ENCODE data around the gene METTL9. TPM values are rescaled to one million over a fixed set of nuclear protein-coding genes. Genes with fewer than 3 reads are reported as not detected.
"Not testable (repeated sequence)": the region's sequence is repeated elsewhere in the genome, so short reads cannot be mapped to it uniquely, and the experiment has no call there.

Gene METTL9
- total RNA-seq, 1 donor from 2014 or later: 77.1 TPM

- H3K4me1 Mint-ChIP-seq (ENCODE audit: low read depth); H3K4me3 Mint-ChIP-seq (ENCODE audit: unreplicated experiment); H3K36me3 Mint-ChIP-seq (ENCODE audit: low read depth); H3K9me3 Mint-ChIP-seq (ENCODE audit: low read depth); H3K27ac Mint-ChIP-seq (ENCODE audit: unreplicated experiment): not testable (repeated sequence)
- DNase-seq (ENCODE audit: low spot score): peak; percentile 87
- peaks cover 22% of the 10 kb centered on the region for H3K27me3 Mint-ChIP-seq (ENCODE audit: low read depth)
These were observed 42.6 kb upstream of the METTL9 start for GRCh38 chr16:21556651-21557241.

- TF ChIP-seq CTCF (IDR thresholded peaks at IDR 0.05): no peak
- H3K27me3 Mint-ChIP-seq (ENCODE audit: low read depth): peaks cover 18% of the 10 kb centered on the region
- H3K36me3 Mint-ChIP-seq (ENCODE audit: low read depth): no peaks in the 10 kb centered on the region
- H3K9me3 Mint-ChIP-seq (ENCODE audit: low read depth): no peaks in the 10 kb centered on the region
- no peak for DNase-seq (ENCODE audit: low spot score)
- H3K27ac Mint-ChIP-seq (ENCODE audit: unreplicated experiment): no peak overlapping the region
- H3K4me3 Mint-ChIP-seq (ENCODE audit: unreplicated experiment): no peak overlapping the region
- H3K4me1 Mint-ChIP-seq (ENCODE audit: low read depth): no peaks in the 10 kb centered on the region
These were observed 38.9 kb upstream of the METTL9 start for GRCh38 chr16:21560462-21560861.

GRCh38 chr16:21563676-21564075 lies 35.7 kb upstream of the METTL9 start:
- no peak overlapping the region for H3K4me3 Mint-ChIP-seq (ENCODE audit: unreplicated experiment)
- H3K9me3 Mint-ChIP-seq (ENCODE audit: low read depth): no peaks in the 10 kb centered on the region
- peaks cover 11% of the 10 kb centered on the region for H3K27me3 Mint-ChIP-seq (ENCODE audit: low read depth)

GRCh38 chr16:21564367-21564766 lies 35.0 kb upstream of the METTL9 start:
- peaks cover 11% of the 10 kb centered on the region for H3K27me3 Mint-ChIP-seq (ENCODE audit: low read depth)
- not testable (repeated sequence) for H3K4me3 Mint-ChIP-seq (ENCODE audit: unreplicated experiment); H3K9me3 Mint-ChIP-seq (ENCODE audit: low read depth); H3K4me1 Mint-ChIP-seq (ENCODE audit: low read depth); H3K27ac Mint-ChIP-seq (ENCODE audit: unreplicated experiment); H3K36me3 Mint-ChIP-seq (ENCODE audit: low read depth)
- DNase-seq (ENCODE audit: low spot score): peak; percentile 8

More at GRCh38 chr16:21563676-21564075, 35.7 kb upstream of the METTL9 start:
- Mint-ChIP-seq H3K36me3 (ENCODE audit: low read depth) (no peaks in the 10 kb centered on the region), H3K4me1 (ENCODE audit: low read depth) (no peaks in the 10 kb centered on the region), H3K27ac (ENCODE audit: unreplicated experiment) (no peak overlapping the region)
- DNase-seq (ENCODE audit: low spot score): peak; percentile 50
- no peak for TF ChIP-seq CTCF (IDR thresholded peaks at IDR 0.05)

GRCh38 chr16:21565507-21565860 lies 33.9 kb upstream of the METTL9 start:
- Mint-ChIP-seq H3K4me1 (ENCODE audit: low read depth) (peaks cover 4% of the 10 kb centered on the region), H3K27me3 (ENCODE audit: low read depth) (peaks cover 11% of the 10 kb centered on the region), H3K9me3 (ENCODE audit: low read depth) (no peaks in the 10 kb centered on the region), H3K27ac (ENCODE audit: unreplicated experiment) (no peak overlapping the region), H3K36me3 (ENCODE audit: low read depth) (no peaks in the 10 kb centered on the region), H3K4me3 (ENCODE audit: unreplicated experiment) (no peak overlapping the region)
- DNase-seq (ENCODE audit: low spot score): no peak
- TF ChIP-seq CTCF (IDR thresholded peaks at IDR 0.05): no peak

- no peak for TF ChIP-seq CTCF (IDR thresholded peaks at IDR 0.05)
- peak; percentile 34 for DNase-seq (ENCODE audit: low spot score)
- Mint-ChIP-seq H3K36me3 (ENCODE audit: low read depth) (no peaks in the 10 kb centered on the region), H3K4me1 (ENCODE audit: low read depth) (peaks cover 4% of the 10 kb centered on the region), H3K27me3 (ENCODE audit: low read depth) (peaks cover 11% of the 10 kb centered on the region), H3K4me3 (ENCODE audit: unreplicated experiment) (no peak overlapping the region), H3K27ac (ENCODE audit: unreplicated experiment) (no peak overlapping the region), H3K9me3 (ENCODE audit: low read depth) (no peaks in the 10 kb centered on the region)
These were observed 33.3 kb upstream of the METTL9 start for GRCh38 chr16:21565861-21566669.
